Tibial artery (tissue), 4 donors: ENCODE results near the gene PPFIBP2.

Experiments used
- DNase-seq, 2 donors: peaks; one replicate each; pipeline ENCODE4 v3.0.0-alpha.2; 2019
- H3K27ac ChIP-seq, 2 donors: fragments of 200-600 bp; sonication (generic) in 1 of 2; 1 replicate in 1 of 2; 2 replicates in 1 of 2; pipeline ENCODE4 v1.5.1; 2018 to 2019; ENCODE audit warnings: mild to moderate bottlenecking in 1 of 2
- H3K27me3 ChIP-seq, 2 donors: fragments of 200-600 bp; sonication (generic) in 1 of 2; one replicate each; pipeline versions ENCODE4 v1.5.1 to v1.6.0; 2016 to 2019
- H3K36me3 ChIP-seq, 3 donors: fragments of 200-600 bp; sonication (generic) in 2 of 3; one replicate each; pipeline ENCODE4 v1.5.1; 2016 to 2019; ENCODE audit warnings: mild to moderate bottlenecking in 2 of 3
- H3K4me1 ChIP-seq, 4 donors: fragments of 200-600 bp; sonication (generic) in 2 of 4; 1 replicate in 3 of 4; 2 replicates in 1 of 4; pipeline ENCODE4 v1.5.1; 2016 to 2019
- H3K4me3 ChIP-seq, 2 donors: fragments of 200-600 bp; sonication (generic) in 1 of 2; 1 replicate in 1 of 2; 2 replicates in 1 of 2; pipeline ENCODE4 v1.5.1; 2018 to 2019; ENCODE audit warnings: mild to moderate bottlenecking in 2 of 2
- H3K9me3 ChIP-seq, 3 donors: fragments of 200-600 bp; sonication (generic) in 1 of 3; one replicate each; pipeline ENCODE4 v1.5.1; 2016 to 2019
- intact Hi-C: fragments of 100-400 bp; cut with DNase I; formaldehyde crosslinking; loops from one replicate; pipeline ENCODE4 v1.15.0; 2023; ENCODE audit warnings: low total_unique reads
- TF ChIP-seq, protein P1 (sequence below), 2 experiments: fragments of 200-600 bp in 1 of 2; fragments of 450-650 bp in 1 of 2; IDR thresholded peaks; one replicate each; pipeline ENCODE4 v1.5.1; 2017 to 2019; ENCODE audit warnings: antibody characterized with exemption in 2 of 2, mild to moderate bottlenecking in 1 of 2, moderate library complexity in 1 of 2

Gene PPFIBP2

DNA sequence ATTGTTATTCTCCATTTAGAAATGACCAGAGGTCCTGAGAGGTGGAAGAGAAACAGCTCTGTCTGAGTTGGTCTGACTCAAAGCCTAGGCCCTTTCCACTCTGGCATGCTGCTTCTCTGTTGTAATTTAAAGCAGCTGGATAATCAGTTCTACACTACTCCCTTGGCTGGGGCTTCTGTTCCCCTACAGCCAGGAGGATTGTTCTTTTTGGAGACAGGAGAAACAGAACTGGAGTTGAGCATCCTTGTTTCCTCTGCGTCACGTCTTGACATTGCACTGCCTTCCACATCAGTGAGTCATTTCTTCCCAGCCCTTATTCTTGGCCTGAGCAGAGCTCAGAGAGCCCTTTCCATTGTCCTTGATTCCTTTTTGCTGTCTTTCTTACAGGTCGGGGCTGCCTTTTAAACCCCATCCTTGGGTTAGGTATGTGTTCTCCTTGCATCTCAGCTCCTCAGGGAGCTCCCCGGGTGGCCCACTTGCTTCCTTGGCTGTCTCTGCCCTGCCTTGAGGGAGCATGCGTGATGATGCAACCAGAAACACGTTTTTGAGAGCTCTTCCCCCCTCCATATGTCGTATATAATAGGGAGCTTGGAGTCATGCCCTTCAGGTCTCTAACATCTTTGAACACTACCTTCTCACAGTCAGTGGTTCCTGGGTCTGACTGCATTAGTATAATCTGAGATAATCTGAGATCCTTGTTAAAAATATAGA lies 123.8 kb downstream of the PPFIBP2 start:
- DNase-seq, result peak; percentile 74 to 76

DNA sequence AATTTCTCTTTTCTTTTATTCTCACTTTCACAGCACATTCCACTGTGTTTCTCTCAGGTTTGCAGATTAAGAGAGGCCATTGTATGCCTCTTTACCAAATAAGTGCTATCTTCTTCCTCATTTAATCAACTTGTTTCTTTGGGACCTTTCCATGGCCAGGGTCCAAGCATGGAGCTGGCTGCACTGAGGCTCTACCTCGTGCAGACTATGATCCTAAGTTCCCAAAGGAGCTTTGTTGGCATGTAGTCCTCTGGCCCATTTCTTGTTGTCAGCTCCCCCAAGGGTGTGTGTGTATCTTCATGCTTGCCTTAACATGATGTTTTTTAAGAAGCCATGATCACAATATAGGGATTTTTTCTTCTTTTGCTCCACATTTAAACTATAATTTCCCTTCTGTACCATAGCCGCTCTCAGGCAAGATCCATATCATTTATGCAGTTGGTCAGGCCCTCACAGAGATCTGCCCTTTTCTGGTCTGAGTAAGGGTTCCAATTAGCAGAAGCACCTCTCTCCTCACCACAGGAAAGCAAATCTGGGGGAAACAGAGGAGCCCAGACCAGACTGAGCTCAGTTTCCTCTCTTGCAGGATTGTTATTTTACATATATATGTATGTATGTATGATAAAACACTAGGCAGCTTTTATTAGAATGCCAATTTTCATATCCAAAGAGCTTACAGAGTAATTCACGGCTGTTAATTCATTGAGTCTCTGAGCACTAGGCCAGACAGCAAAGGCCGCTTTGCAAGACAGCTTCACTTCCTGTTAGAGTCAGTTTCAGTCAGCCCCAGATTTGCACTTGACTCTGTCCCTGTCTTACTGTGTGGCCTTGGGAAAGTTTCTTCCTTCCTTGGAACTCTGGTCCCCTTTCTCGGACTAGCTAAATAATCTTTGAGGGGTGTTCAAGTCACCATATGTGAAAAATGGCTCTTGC lies 125.2 kb downstream of the PPFIBP2 start:
- peak in 1 of 2 donors; percentile 63 for DNase-seq
- peaks cover 40 to 83% (median 58%) of the 10 kb centered on the region in 3 donors for H3K36me3 ChIP-seq
- H3K27me3 ChIP-seq, result no peaks in the 10 kb centered on the region
- peak overlapping the region in 1 of 2 donors; percentile 63 for H3K27ac ChIP-seq
- intact Hi-C loops, result no loop called here
- TF ChIP-seq, protein P1, sequence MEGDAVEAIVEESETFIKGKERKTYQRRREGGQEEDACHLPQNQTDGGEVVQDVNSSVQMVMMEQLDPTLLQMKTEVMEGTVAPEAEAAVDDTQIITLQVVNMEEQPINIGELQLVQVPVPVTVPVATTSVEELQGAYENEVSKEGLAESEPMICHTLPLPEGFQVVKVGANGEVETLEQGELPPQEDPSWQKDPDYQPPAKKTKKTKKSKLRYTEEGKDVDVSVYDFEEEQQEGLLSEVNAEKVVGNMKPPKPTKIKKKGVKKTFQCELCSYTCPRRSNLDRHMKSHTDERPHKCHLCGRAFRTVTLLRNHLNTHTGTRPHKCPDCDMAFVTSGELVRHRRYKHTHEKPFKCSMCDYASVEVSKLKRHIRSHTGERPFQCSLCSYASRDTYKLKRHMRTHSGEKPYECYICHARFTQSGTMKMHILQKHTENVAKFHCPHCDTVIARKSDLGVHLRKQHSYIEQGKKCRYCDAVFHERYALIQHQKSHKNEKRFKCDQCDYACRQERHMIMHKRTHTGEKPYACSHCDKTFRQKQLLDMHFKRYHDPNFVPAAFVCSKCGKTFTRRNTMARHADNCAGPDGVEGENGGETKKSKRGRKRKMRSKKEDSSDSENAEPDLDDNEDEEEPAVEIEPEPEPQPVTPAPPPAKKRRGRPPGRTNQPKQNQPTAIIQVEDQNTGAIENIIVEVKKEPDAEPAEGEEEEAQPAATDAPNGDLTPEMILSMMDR (IDR thresholded peaks at IDR 0.05), result no peak
- no peaks in the 10 kb centered on the region for H3K9me3 ChIP-seq
- H3K4me1 ChIP-seq, result peaks cover 0 to 10% (median 2%) of the 10 kb centered on the region in 4 donors
- H3K4me3 ChIP-seq, result no peak overlapping the region

More for the DNA sequence above, 123.8 kb downstream of the PPFIBP2 start:
- no peaks in the 10 kb centered on the region for H3K27me3 ChIP-seq
- no peak overlapping the region for H3K4me3 ChIP-seq
- intact Hi-C loops, result no loop called here
- H3K27ac ChIP-seq, result peak overlapping the region; percentile 10 to 63
- TF ChIP-seq, protein P1 (IDR thresholded peaks at IDR 0.05), result no peak
- peaks cover 37 to 88% (median 61%) of the 10 kb centered on the region in 3 donors for H3K36me3 ChIP-seq
- peaks cover 0 to 10% (median 2%) of the 10 kb centered on the region in 4 donors for H3K4me1 ChIP-seq
- H3K9me3 ChIP-seq, result no peaks in the 10 kb centered on the region

DNA sequence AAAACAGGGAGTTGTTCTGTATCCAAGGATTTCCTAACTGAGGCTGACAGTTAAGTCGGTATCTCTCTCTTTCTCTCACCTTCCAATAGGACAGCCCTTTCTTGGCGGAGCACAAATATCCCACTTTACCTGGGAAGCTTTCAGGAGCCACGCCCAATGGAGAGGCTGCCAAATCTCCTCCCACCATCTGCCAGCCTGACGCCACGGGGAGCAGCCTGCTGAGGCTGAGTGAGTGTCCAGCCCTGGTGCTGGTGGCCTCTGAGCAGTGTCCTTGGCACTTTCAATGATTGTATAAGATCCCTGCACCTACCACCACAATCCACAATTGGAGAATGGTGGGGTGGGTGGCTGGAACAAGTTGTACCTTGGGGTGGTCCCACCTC lies 125.8 kb downstream of the PPFIBP2 start:
- intact Hi-C loops, result no loop called here
- Histone ChIP-seq H3K4me1 (peaks cover 0 to 10% (median 2%) of the 10 kb centered on the region in 4 donors), H3K9me3 (no peaks in the 10 kb centered on the region), H3K27me3 (no peaks in the 10 kb centered on the region), H3K4me3 (no peak overlapping the region), H3K27ac (no peak overlapping the region), H3K36me3 (peaks cover 40 to 77% (median 52%) of the 10 kb centered on the region in 3 donors)
- TF ChIP-seq, protein P1 (IDR thresholded peaks at IDR 0.05), result no peak
- no peak for DNase-seq

DNA sequence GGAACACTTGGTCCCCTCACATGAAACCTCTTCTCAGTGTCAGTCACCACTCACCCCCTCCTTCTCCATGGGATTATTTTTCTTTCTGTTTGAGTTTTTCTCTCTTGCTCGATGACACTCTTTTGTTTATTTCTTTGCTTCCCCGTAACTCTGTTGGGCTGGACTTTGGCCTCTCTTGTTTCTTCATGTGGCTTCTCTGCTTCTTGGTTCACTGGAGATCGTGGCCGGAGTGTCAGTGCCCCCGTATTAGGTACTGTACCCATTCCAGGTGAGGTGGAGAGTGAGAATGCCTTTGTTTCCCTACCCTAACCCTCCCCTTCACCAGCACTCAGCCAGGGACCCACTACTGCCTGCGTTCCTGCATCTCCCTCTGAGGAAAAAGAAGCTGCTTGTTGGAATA lies 127.0 kb downstream of the PPFIBP2 start:
- H3K27ac ChIP-seq, result no peak overlapping the region
- intact Hi-C loops, result no loop called here
- DNase-seq, result no peak
- H3K27me3 ChIP-seq, result no peaks in the 10 kb centered on the region
- H3K36me3 ChIP-seq, result peaks cover 44 to 73% (median 50%) of the 10 kb centered on the region in 3 donors
- H3K4me1 ChIP-seq, result peaks cover 0 to 10% (median 2%) of the 10 kb centered on the region in 4 donors
- TF ChIP-seq, protein P1 (IDR thresholded peaks at IDR 0.05), result no peak
- no peak overlapping the region for H3K4me3 ChIP-seq
- no peaks in the 10 kb centered on the region for H3K9me3 ChIP-seq

DNA sequence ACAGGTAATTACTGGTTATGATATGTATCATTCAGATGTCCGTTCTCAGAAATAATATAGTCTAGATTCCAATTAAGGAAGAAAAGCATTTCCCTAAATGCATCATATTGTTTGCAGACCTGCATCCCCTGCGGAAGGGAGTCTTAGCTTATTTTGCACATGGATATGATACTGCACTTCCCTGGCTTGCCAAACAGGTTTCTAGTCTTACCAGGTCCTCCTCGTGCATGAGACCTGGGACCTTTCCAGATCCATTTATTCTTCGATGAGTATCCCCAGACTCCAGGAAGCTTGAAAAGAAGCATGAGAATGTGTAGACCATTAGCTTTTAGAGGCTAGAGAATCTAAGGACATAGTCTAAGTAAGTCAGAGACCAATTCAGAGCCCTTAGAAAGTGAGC lies 128.9 kb downstream of the PPFIBP2 start:
- TF ChIP-seq, protein P1 (IDR thresholded peaks at IDR 0.05), result no peak
- DNase-seq, result no peak
- H3K36me3 ChIP-seq, result peaks cover 44 to 58% (median 51%) of the 10 kb centered on the region in 3 donors
- H3K27me3 ChIP-seq, result no peaks in the 10 kb centered on the region
- H3K27ac ChIP-seq, result no peak overlapping the region
- no peaks in the 10 kb centered on the region for H3K9me3 ChIP-seq
- intact Hi-C loops, result no loop called here
- peaks cover 0 to 8% (median 0%) of the 10 kb centered on the region in 4 donors for H3K4me1 ChIP-seq
- H3K4me3 ChIP-seq, result no peak overlapping the region
